SK-MEL-5 (cell line): ENCODE measurements around the gene SLC4A1AP. TPM values are rescaled to one million over a fixed set of nuclear protein-coding genes. Genes with fewer than 3 reads are reported as not detected.

ENCODE experiments used
- small RNA-seq, 2 experiments: library from RNA; depleted of rRNA; stranded (forward); fragments of <200 nt; gene quantifications; one replicate each; pipeline ENCODE3, GENCODE V24; 2014
- total RNA-seq: library from RNA; depleted of rRNA; stranded (reverse); fragments of >200 nt; shearing (Covaris generic); gene quantifications from 2 replicates; pipeline ENCODE4 v1.2.3, GENCODE V29; 2014; rRNA removed

Gene SLC4A1AP
- total RNA-seq, 1 experiment from 2014 or later, result 39.8 TPM

Small RNA genes lying within 50 kb of the gene (small RNA-seq; reads per million reads assigned to genes)
- 0 reads per million in 2 experiments for gene RF00340

Other genes with a start within 250 kb of the SLC4A1AP start
- gene NRBP1, start 235.3 kb upstream of the SLC4A1AP start, total RNA-seq, result 66.0 and 66.8 TPM in 2 replicates
- not detected in 2 replicates for gene KRTCAP3, start 221.5 kb upstream of the SLC4A1AP start, total RNA-seq
- gene IFT172, start 174.1 kb upstream of the SLC4A1AP start, total RNA-seq, result 17.1 and 23.4 TPM in 2 replicates
- 1.2 and 1.5 TPM in 2 replicates for gene FNDC4, start 168.7 kb upstream of the SLC4A1AP start, total RNA-seq
- not detected in 2 replicates for gene GCKR, start 167.1 kb upstream of the SLC4A1AP start, total RNA-seq
- gene ZNF512, start 80.8 kb upstream of the SLC4A1AP start, total RNA-seq, result 6.2 and 7.3 TPM in 2 replicates
- 10.9 and 14.1 TPM in 2 replicates for gene CCDC121, start 34.9 kb upstream of the SLC4A1AP start, total RNA-seq
- 39.8 and 40.5 TPM in 2 replicates for gene GPN1, start 34.8 kb upstream of the SLC4A1AP start, total RNA-seq
- gene SUPT7L, start 275 bp upstream of the SLC4A1AP start, total RNA-seq, result 49.4 and 54.7 TPM in 2 replicates
- gene MRPL33, start 107.8 kb downstream of the SLC4A1AP start, total RNA-seq, result 210 and 245 TPM in 2 replicates
- gene RBKS, start 226.5 kb downstream of the SLC4A1AP start, total RNA-seq, result 1.6 and 2.4 TPM in 2 replicates
- gene BABAM2, start 226.8 kb downstream of the SLC4A1AP start, total RNA-seq, result 48.7 and 50.7 TPM in 2 replicates